Trophoblast cell (in vitro differentiated cells and primary cell): ENCODE results near the gene COX8A.

Experiments
- DNase-seq, 2 donors: peaks; one replicate each; pipeline ENCODE4 v3.0.0-alpha.2; 2016
- H2AFZ ChIP-seq: 2 replicates; pipeline ENCODE4 v1.6.1; 2013; ENCODE audit warnings: low read length, moderate library complexity, mild to moderate bottlenecking; ENCODE audit not compliant: insufficient read depth, poor library complexity
- H2AK5ac ChIP-seq: 2 replicates; pipeline ENCODE4 v1.6.1; 2013; ENCODE audit warnings: mild to moderate bottlenecking, low read length
- H2BK120ac ChIP-seq: 2 replicates; pipeline ENCODE4 v1.6.1; 2013; ENCODE audit warnings: low read length, mild to moderate bottlenecking, moderate library complexity; ENCODE audit not compliant: insufficient read depth, poor library complexity
- H2BK12ac ChIP-seq: 2 replicates; pipeline ENCODE4 v1.6.1; 2013; ENCODE audit warnings: mild to moderate bottlenecking, low read length, moderate library complexity
- H2BK5ac ChIP-seq: 2 replicates; pipeline ENCODE4 v1.6.1; 2013; ENCODE audit warnings: low read length, low read depth, moderate library complexity, mild to moderate bottlenecking; ENCODE audit not compliant: poor library complexity
- H3K14ac ChIP-seq: 2 replicates; pipeline ENCODE4 v1.6.1; 2013; ENCODE audit warnings: mild to moderate bottlenecking, low read length
- H3K18ac ChIP-seq: 2 replicates; pipeline ENCODE4 v1.6.1; 2013; ENCODE audit warnings: mild to moderate bottlenecking, low read length
- H3K23ac ChIP-seq: 2 replicates; pipeline ENCODE4 v1.6.1; 2013; ENCODE audit warnings: low read length
- H3K27ac ChIP-seq: 2 replicates; pipeline ENCODE4 v1.5.1; 2013; ENCODE audit warnings: low read depth, mild to moderate bottlenecking, inconsistent platforms, low read length, moderate library complexity
- H3K27me3 ChIP-seq: 2 replicates; pipeline ENCODE4 v1.6.1; 2013; ENCODE audit warnings: inconsistent platforms, mild to moderate bottlenecking, low read length, moderate library complexity; ENCODE audit not compliant: insufficient read depth
- H3K36me3 ChIP-seq, 2 experiments: 1 replicate in 1 of 2; 2 replicates in 1 of 2; pipeline ENCODE4 v1.6.1; 2013; ENCODE audit warnings: low read length in 2 of 2, mild to moderate bottlenecking in 2 of 2, moderate library complexity in 1 of 2; ENCODE audit not compliant: insufficient read depth in 2 of 2, control insufficient read depth in 1 of 2
- H3K4ac ChIP-seq: 2 replicates; pipeline ENCODE4 v1.6.1; 2013; ENCODE audit warnings: low read depth, mild to moderate bottlenecking, low read length, moderate library complexity
- H3K4me1 ChIP-seq, 2 experiments: 1 replicate in 1 of 2; 2 replicates in 1 of 2; pipeline ENCODE4 v1.6.1; 2013; ENCODE audit warnings: low read length in 2 of 2, mild to moderate bottlenecking in 2 of 2, moderate library complexity in 1 of 2; ENCODE audit not compliant: insufficient read depth in 2 of 2, control insufficient read depth in 1 of 2
- H3K4me2 ChIP-seq: 2 replicates; pipeline ENCODE4 v1.6.1; 2013; ENCODE audit warnings: inconsistent platforms, mild to moderate bottlenecking, low read length, moderate library complexity
- H3K4me3 ChIP-seq: 2 replicates; pipeline ENCODE4 v1.5.1; 2013; ENCODE audit warnings: mild to moderate bottlenecking, low read depth, low read length, inconsistent platforms
- H3K79me1 ChIP-seq: one replicate; pipeline ENCODE4 v1.6.1; 2013; ENCODE audit warnings: low read length
- H3K79me2 ChIP-seq: 2 replicates; pipeline ENCODE4 v1.6.1; 2013; ENCODE audit warnings: low read length, mild to moderate bottlenecking; ENCODE audit not compliant: control insufficient read depth, insufficient read depth, poor library complexity
- H3K9ac ChIP-seq: 2 replicates; pipeline ENCODE4 v1.6.1; 2013; ENCODE audit warnings: mild to moderate bottlenecking, low read length
- H3K9me3 ChIP-seq: 2 replicates; pipeline ENCODE4 v1.6.1; 2013; ENCODE audit warnings: low read depth, mild to moderate bottlenecking, control low read depth, inconsistent platforms, low read length; ENCODE audit not compliant: insufficient read depth
- H4K12ac ChIP-seq: 2 replicates; pipeline ENCODE4 v1.6.1; 2013; ENCODE audit warnings: low read depth, mild to moderate bottlenecking, low read length, moderate library complexity
- H4K8ac ChIP-seq: 2 replicates; pipeline ENCODE4 v1.6.1; 2013; ENCODE audit warnings: low read depth, mild to moderate bottlenecking, low read length, moderate library complexity
- H4K91ac ChIP-seq: one replicate; pipeline ENCODE4 v1.6.1; 2013; ENCODE audit warnings: low read depth, mild to moderate bottlenecking, low read length, moderate library complexity
- WGBS: extraction: QIAGEN DNeasy Blood & Tissue Kit; methylation state at CpG from one replicate; pipeline ENCODE4 v1.1.7; 2013; ENCODE audit warnings: missing lambda C conversion rate; ENCODE audit not compliant: insufficient read length, insufficient coverage; ENCODE audit errors: extremely low coverage; 5-methylcytosine and 5-hydroxymethylcytosine counted together

Gene COX8A

DNA sequence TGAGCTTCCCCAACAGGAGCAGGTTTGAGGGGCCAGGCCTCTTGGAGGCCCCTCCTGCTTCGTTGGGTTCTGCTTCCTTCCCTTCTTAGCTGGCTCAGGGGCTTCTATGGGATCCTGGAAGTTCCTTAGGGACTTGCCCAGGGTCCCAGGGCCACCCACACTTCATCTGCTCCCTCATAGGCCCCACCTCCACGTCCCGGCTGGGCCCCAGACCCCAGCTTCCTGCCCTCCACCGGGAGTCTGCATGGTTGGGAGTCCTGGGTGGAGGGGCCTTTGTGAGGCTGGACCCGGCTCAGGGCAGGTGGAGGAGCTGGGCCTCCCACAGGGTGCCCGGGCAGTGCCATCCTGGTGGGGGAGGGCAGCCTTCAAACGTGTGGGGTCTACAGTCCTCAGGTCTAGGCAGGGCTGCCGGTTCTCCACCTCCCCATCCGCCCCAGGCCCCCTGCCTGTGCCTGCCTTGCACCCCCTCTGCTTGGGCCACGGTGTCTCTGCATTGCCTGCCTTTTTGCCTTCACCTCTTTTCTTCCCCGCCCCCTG lies 23.4 kb downstream of the COX8A start:
- Histone ChIP-seq H2AFZ (no peak overlapping the region), H3K36me3 (peaks cover 48 to 50% of the 10 kb centered on the region in 2 experiments), H3K18ac (no peak overlapping the region), H3K4ac (no peak overlapping the region), H3K27ac (no peak overlapping the region), H3K9me3 (peaks cover 2% of the 10 kb centered on the region), H2BK12ac (no peak overlapping the region), H4K12ac (no peak overlapping the region), H3K4me3 (no peak overlapping the region), H3K79me1 (no peaks in the 10 kb centered on the region), H2AK5ac (no peak overlapping the region), H3K4me2 (no peak overlapping the region), H2BK120ac (no peak overlapping the region), H3K27me3 (no peaks in the 10 kb centered on the region), H3K14ac (no peak overlapping the region), H3K79me2 (no peaks in the 10 kb centered on the region), H3K23ac (no peak overlapping the region), H4K8ac (no peak overlapping the region), H2BK5ac (no peak overlapping the region), H4K91ac (no peak overlapping the region), H3K4me1 (peaks cover 15% of the 10 kb centered on the region in 2 experiments), H3K9ac (no peak overlapping the region)
- no peak for DNase-seq
- no CpG with 5 or more reads among the region's 11 CpGs for WGBS

DNA sequence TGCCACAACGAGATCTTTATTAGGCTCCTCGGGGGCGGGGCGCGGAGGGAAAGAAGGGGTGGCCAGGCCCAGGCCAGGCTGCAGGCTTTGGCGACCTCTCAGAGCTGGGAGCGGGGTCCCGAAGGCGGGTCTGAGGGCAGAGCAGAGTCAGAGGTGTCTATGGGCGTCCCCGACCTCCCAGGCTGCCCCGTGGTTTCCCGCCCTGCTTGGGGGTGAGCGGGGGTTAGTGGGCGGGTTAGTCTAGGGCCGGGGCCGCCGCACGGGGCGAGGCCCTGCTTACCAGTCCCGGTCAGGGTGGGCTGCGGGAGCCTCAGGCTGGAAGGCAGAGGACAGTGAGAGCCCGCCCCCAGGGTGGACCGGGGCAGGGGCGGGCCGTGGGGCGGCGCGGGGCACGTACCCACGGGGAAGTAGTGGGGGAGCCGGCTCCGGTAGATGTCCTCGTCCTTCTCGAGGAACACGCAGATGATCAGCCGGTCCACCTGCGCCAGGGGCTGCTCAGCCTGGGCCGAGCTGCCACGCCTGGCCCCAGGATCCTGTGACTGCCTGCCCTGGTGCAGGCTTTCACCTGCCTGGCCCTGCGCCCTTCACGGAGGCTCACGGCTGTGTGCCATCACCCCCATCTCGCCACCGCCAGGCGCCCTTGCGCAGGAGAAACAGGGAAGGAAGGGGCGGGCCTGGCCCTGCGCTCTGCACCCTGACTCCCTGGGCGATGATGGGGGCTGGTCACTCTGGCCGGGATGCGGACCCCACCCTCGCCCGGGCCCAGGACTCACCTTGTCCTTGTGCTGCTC lies 24.3 kb downstream of the COX8A start:
- Histone ChIP-seq H4K12ac (no peak overlapping the region), H3K36me3 (peaks cover 43 to 44% of the 10 kb centered on the region in 2 experiments), H3K18ac (no peak overlapping the region), H3K27me3 (no peaks in the 10 kb centered on the region), H3K14ac (no peak overlapping the region), H3K9me3 (peaks cover 2% of the 10 kb centered on the region), H3K23ac (no peak overlapping the region), H4K8ac (no peak overlapping the region), H3K4me2 (peak overlapping the region; percentile 73), H3K4me3 (peak overlapping the region; percentile 59), H3K4ac (no peak overlapping the region), H3K79me2 (no peaks in the 10 kb centered on the region), H2AK5ac (peak overlapping the region; percentile 16), H3K79me1 (no peaks in the 10 kb centered on the region), H2BK120ac (no peak overlapping the region), H4K91ac (no peak overlapping the region), H3K9ac (no peak overlapping the region), H2AFZ (no peak overlapping the region), H3K27ac (no peak overlapping the region), H3K4me1 (peaks cover 15% of the 10 kb centered on the region in 2 experiments), H2BK12ac (no peak overlapping the region), H2BK5ac (no peak overlapping the region)
- no peak for DNase-seq
- WGBS, result no CpG with 5 or more reads among the region's 54 CpGs

DNA sequence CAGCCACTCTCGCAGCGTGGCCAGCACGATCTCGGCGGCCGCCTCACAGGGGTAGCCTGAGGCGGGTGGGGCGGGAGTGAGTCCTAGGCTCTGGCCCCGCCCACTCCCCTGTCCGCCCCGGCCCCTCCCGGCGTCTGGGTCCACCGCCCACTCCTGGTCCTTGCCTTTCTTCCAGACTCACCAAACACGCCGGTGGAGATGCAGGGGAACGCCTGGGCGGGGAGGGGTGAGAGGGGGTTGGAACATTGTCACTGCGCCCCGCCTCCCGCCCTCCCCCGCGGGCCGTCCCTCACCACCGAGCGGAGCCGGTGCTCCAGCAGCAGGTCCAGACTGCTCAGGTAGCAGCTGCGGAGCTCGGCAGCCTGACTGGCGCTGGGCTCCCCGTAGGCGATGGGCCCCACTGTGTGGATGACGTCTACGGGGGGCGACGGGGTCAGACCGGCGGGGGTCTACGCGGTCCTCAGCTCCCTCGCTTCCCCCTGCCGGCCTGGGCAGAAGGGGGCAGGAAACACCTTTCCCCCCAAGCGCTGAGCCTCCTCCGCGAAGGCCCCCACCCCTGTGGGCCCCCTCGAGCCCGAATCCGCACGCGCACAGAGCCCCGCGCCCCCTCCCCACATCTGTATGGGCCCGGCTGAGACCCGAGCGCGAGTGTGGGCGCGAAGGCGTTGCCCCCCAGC lies 25.1 kb downstream of the COX8A start:
- no peak overlapping the region for H3K18ac ChIP-seq
- H3K27me3 ChIP-seq, result no peaks in the 10 kb centered on the region
- H4K91ac ChIP-seq, result no peak overlapping the region
- peak; percentile 92 to 93 for DNase-seq
- H3K4me1 ChIP-seq, result peaks cover 15% of the 10 kb centered on the region in 2 experiments
- no peak overlapping the region for H2BK12ac ChIP-seq
- H2AFZ ChIP-seq, result no peak overlapping the region
- H3K79me2 ChIP-seq, result no peaks in the 10 kb centered on the region
- no peak overlapping the region for H3K4ac ChIP-seq
- H3K23ac ChIP-seq, result no peak overlapping the region
- H3K36me3 ChIP-seq, result peaks cover 38% of the 10 kb centered on the region in 2 experiments
- peaks cover 2% of the 10 kb centered on the region for H3K9me3 ChIP-seq
- H2BK5ac ChIP-seq, result no peak overlapping the region
- H3K9ac ChIP-seq, result no peak overlapping the region
- H3K4me2 ChIP-seq, result peak overlapping the region; percentile 73
- no CpG with 5 or more reads among the region's 59 CpGs for WGBS
- H3K27ac ChIP-seq, result no peak overlapping the region
- H3K4me3 ChIP-seq, result peak overlapping the region; percentile 59
- H2AK5ac ChIP-seq, result no peak overlapping the region
- no peak overlapping the region for H4K12ac ChIP-seq
- no peak overlapping the region for H3K14ac ChIP-seq
- H4K8ac ChIP-seq, result no peak overlapping the region
- no peak overlapping the region for H2BK120ac ChIP-seq
- H3K79me1 ChIP-seq, result no peaks in the 10 kb centered on the region

DNA sequence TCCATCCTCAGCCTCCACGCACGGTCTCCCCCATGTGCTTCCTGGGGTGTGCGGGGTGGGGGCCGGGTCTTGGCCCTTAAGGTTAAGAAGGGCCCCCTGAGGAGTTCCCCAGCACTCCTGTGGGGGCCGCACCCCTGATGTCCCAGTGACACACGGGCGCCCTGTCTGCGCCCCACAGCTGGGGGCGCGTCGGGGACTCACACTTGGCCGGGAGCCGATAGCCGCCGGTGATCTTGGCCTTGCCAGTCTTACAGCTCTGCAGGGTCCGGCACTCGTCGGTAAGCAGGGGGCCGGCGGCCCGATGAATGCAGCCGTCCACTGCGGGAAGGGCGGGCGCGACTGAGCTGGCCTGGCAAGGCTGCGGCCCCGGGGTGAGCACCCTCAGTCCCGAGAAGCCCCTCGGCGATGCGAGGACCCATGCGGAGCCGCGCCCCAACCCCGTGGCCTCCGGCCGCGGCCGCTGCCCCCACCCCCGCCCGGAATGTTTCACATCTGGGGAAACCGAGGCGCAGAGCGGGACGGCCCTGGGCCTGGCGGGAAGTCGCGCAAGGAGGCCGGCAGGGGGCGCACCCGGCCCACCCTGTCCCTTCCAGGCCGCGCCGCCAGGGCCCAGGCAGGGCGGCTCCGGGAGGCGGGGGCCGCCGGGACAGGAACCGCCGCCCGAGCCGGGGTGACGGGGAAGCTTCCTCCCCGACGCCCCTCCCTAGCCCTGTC lies 25.8 kb downstream of the COX8A start:
- no CpG with 5 or more reads among the region's 67 CpGs for WGBS
- no peak overlapping the region for H3K9ac ChIP-seq
- H3K27ac ChIP-seq, result no peak overlapping the region
- H3K27me3 ChIP-seq, result no peaks in the 10 kb centered on the region
- no peak overlapping the region for H3K18ac ChIP-seq
- no peak overlapping the region for H2BK120ac ChIP-seq
- H3K79me1 ChIP-seq, result no peaks in the 10 kb centered on the region
- H3K4me2 ChIP-seq, result peak overlapping the region; percentile 73
- no peak overlapping the region for H4K91ac ChIP-seq
- no peaks in the 10 kb centered on the region for H3K79me2 ChIP-seq
- H3K4me1 ChIP-seq, result peaks cover 15% of the 10 kb centered on the region in 2 experiments
- H4K12ac ChIP-seq, result no peak overlapping the region
- peak; percentile 58 to 78 for DNase-seq
- peak overlapping the region; percentile 42 for H4K8ac ChIP-seq
- no peak overlapping the region for H3K4me3 ChIP-seq
- H3K9me3 ChIP-seq, result peaks cover 2% of the 10 kb centered on the region
- H2AFZ ChIP-seq, result no peak overlapping the region
- H3K36me3 ChIP-seq, result peaks cover 31 to 32% of the 10 kb centered on the region in 2 experiments
- H2AK5ac ChIP-seq, result no peak overlapping the region
- H3K4ac ChIP-seq, result no peak overlapping the region
- no peak overlapping the region for H3K23ac ChIP-seq
- no peak overlapping the region for H2BK5ac ChIP-seq
- H2BK12ac ChIP-seq, result no peak overlapping the region
- H3K14ac ChIP-seq, result no peak overlapping the region
